CD4-positive, CD25-positive, alpha-beta regulatory T cell (primary cell): Measurements from ENCODE around the gene RUSC2. TPM values are rescaled to one million over a fixed set of nuclear protein-coding genes. Genes with fewer than 3 reads are reported as not detected.
"Not testable (repeated sequence)": the region's sequence is repeated elsewhere in the genome, so short reads cannot be mapped to it uniquely, and the experiment has no call there.

Experiments
- ATAC-seq, 2 donors: fragments of 150-1000 bp; cut with Tn5 transposase; one replicate each; pipeline ENCODE4 v1.10.0; 2021; ENCODE audit warnings: low read depth in 2 of 2, moderate number of reproducible peaks in 2 of 2, moderate library complexity in 1 of 2
- DNase-seq, 3 donors: peaks; one replicate each; pipeline versions ENCODE4 v3.0.0 to v3.0.0-alpha.2; 2012 to 2022; ENCODE audit warnings: mixed read lengths in 1 of 3
- H3K27ac ChIP-seq: one replicate; pipeline ENCODE4 v1.7.0; 2013; ENCODE audit warnings: mild to moderate bottlenecking, low read length; ENCODE audit not compliant: insufficient read depth, poor library complexity, severe bottlenecking
- H3K27me3 ChIP-seq: one replicate; pipeline ENCODE4 v1.7.0; 2013; ENCODE audit warnings: low read length; ENCODE audit not compliant: control insufficient read depth, insufficient read depth
- H3K36me3 ChIP-seq: one replicate; pipeline ENCODE4 v1.7.0; 2013; ENCODE audit warnings: mild to moderate bottlenecking, low read length, moderate library complexity; ENCODE audit not compliant: control insufficient read depth, insufficient read depth
- H3K4me1 ChIP-seq: 2 replicates; pipeline ENCODE4 v1.7.0; 2013; ENCODE audit warnings: mild to moderate bottlenecking, low read length; ENCODE audit not compliant: insufficient read depth, control insufficient read depth, poor library complexity, severe bottlenecking
- H3K4me3 ChIP-seq: one replicate; pipeline ENCODE4 v1.7.0; 2013; ENCODE audit warnings: low read depth, mild to moderate bottlenecking, low read length, moderate library complexity
- H3K9me3 ChIP-seq, 2 experiments: 1 replicate in 1 of 2; 2 replicates in 1 of 2; pipeline ENCODE4 v1.7.0; 2013; ENCODE audit warnings: low read length in 2 of 2, mild to moderate bottlenecking in 1 of 2, moderate library complexity in 1 of 2; ENCODE audit not compliant: control insufficient read depth in 2 of 2
- H3K27ac Mint-ChIP-seq, 3 donors: one replicate each; pipeline ENCODE4 v1.8.0; 2020 to 2022; ENCODE audit warnings: mild to moderate bottlenecking in 3 of 3, mixed read lengths in 3 of 3, moderate library complexity in 2 of 3
- H3K27me3 Mint-ChIP-seq: one replicate; pipeline ENCODE4 v1.8.0; 2022; ENCODE audit warnings: mild to moderate bottlenecking, mixed read lengths
- H3K36me3 Mint-ChIP-seq: one replicate; pipeline ENCODE4 v1.8.0; 2020; ENCODE audit warnings: mixed read lengths
- H3K4me1 Mint-ChIP-seq, 4 donors: one replicate each; pipeline ENCODE4 v1.8.0; 2020 to 2022; ENCODE audit warnings: mixed read lengths in 4 of 4, mild to moderate bottlenecking in 1 of 4
- H3K4me3 Mint-ChIP-seq, 4 donors: one replicate each; pipeline ENCODE4 v1.8.0; 2020 to 2022; ENCODE audit warnings: mild to moderate bottlenecking in 4 of 4, mixed read lengths in 4 of 4, moderate library complexity in 3 of 4
- H3K9me3 Mint-ChIP-seq, 7 donors: one replicate each; pipeline ENCODE4 v1.8.0; 2020 to 2022; ENCODE audit warnings: mixed read lengths in 7 of 7, mild to moderate bottlenecking in 3 of 7, moderate library complexity in 2 of 7
- polyA plus RNA-seq, 4 donors: library from polyadenylated mRNA; unstranded; fragments of 300-500 nt; fragmentation: Illumina TruSeq; gene quantifications; one replicate each; pipeline ENCODE4 v1.2.3, GENCODE V29; 2021
- total RNA-seq: library from RNA; stranded (reverse); gene quantifications from one replicate; pipeline ENCODE4 v1.2.3, GENCODE V29; 2022

Gene RUSC2
- total and polyA plus RNA-seq, 5 donors from 2014 or later = 0.12 to 0.42 TPM; not detected in 3

DNA sequence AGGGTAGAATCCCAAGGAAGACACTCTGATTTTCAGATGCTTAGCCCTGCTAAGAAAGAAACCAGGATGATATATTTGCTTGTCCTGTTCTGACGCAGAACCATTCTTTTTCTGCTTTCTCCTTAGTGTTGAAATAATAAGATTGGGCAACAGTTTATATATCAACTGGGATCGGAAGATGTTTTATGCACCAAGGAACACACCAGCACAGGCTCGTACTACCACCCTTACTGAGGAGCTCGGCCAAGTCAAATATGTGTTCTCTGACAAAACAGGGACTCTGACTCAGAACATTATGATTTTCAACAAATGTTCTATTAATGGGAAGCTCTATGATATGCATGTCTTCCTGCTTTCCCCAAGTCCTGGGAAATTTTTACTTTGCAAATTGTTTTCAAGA is 19.0 kb upstream of the RUSC2 start:
- no peak overlapping the region for H3K4me3 ChIP-seq
- no peak overlapping the region for H3K27ac ChIP-seq
- H3K4me1 ChIP-seq = no peaks in the 10 kb centered on the region
- DNase-seq (no peak), ATAC-seq (no peak)
- no peaks in the 10 kb centered on the region for H3K9me3 ChIP-seq
- no peak overlapping the region for H3K27ac Mint-ChIP-seq
- no peaks in the 10 kb centered on the region for H3K36me3 ChIP-seq
- no peaks in the 10 kb centered on the region for H3K36me3 Mint-ChIP-seq
- H3K27me3 ChIP-seq = peaks cover 34% of the 10 kb centered on the region
- no peaks in the 10 kb centered on the region for H3K9me3 Mint-ChIP-seq
- peaks cover 53% of the 10 kb centered on the region for H3K27me3 Mint-ChIP-seq
- no peak overlapping the region for H3K4me3 Mint-ChIP-seq
- H3K4me1 Mint-ChIP-seq = no peaks in the 10 kb centered on the region

DNA sequence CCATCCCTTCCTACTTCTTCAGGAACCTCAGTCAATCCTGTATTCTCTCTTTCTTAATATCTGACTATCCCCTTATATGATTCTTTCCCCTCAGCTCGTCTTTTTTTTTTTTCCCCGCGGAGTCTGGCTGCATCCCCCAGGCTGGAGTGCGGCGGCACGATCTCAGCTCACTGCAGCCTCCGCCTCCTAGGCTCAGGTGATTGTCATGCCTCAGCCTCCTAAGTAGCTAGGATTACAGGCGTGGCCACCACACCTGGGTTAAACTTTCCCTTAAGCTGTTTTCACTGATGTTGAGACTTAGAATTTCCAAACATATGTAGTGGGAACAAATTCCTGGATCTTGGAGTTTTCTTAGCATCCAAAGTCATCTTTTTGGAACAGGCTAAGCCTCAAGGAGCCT is 13.3 kb upstream of the RUSC2 start:
- H3K4me1 ChIP-seq = no peaks in the 10 kb centered on the region
- peak overlapping the region in 1 of 3 donors; percentile 70 for H3K27ac Mint-ChIP-seq
- H3K9me3 ChIP-seq = no peaks in the 10 kb centered on the region

DNA sequence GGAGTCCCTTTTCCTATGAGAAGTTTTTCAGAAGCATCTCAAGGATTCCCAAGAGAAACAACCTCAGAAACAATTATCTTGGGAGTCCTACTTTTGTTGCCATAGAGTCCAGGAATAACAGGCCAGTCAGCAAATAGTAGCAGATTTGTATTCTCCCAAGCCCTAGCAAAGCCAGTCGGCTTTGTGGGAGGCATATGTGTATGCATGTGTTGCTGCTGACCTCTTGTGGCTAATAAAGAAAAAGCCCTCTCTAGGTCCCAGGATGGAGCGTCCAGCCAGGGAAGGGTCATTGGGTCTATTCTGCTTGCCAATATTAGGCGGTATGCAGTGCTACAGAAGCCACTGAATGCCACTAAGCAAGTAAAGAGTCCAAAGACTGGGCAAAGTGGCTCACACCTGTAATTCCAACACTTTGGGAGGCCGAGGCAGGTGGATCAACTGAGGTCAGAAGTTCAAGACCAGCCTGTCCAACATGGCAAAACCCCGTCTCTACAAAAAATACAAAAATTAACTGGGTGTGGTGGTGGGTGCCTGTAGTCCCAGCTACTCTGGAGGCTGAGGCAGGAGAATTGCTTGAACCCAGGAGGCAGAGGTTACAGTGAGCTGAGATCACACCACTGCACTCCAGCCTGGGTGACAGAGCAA is 12.6 kb upstream of the RUSC2 start:
- not testable (repeated sequence) for H3K27ac ChIP-seq, H3K9me3 ChIP-seq, H3K36me3 ChIP-seq, H3K36me3 Mint-ChIP-seq, H3K4me1 ChIP-seq, H3K27ac Mint-ChIP-seq, H3K4me3 Mint-ChIP-seq, H3K9me3 Mint-ChIP-seq, H3K4me1 Mint-ChIP-seq, H3K4me3 ChIP-seq
- ATAC-seq (peak in 1 of 2 donors; percentile 62), DNase-seq (peak in 2 of 3 donors; percentile 22 to 52)
- peaks cover 27% of the 10 kb centered on the region for H3K27me3 ChIP-seq
- peaks cover 42% of the 10 kb centered on the region for H3K27me3 Mint-ChIP-seq

More for the DNA sequence above, 13.3 kb upstream of the RUSC2 start:
- Mint-ChIP-seq H3K36me3 (no peaks in the 10 kb centered on the region), H3K4me3 (no peak overlapping the region), H3K9me3 (no peaks in the 10 kb centered on the region), H3K27me3 (peaks cover 42% of the 10 kb centered on the region), H3K4me1 (no peaks in the 10 kb centered on the region)
- no peak for ATAC-seq
- Histone ChIP-seq H3K4me3 (no peak overlapping the region), H3K27me3 (peaks cover 27% of the 10 kb centered on the region), H3K27ac (no peak overlapping the region), H3K36me3 (no peaks in the 10 kb centered on the region)
- no peak for DNase-seq

DNA sequence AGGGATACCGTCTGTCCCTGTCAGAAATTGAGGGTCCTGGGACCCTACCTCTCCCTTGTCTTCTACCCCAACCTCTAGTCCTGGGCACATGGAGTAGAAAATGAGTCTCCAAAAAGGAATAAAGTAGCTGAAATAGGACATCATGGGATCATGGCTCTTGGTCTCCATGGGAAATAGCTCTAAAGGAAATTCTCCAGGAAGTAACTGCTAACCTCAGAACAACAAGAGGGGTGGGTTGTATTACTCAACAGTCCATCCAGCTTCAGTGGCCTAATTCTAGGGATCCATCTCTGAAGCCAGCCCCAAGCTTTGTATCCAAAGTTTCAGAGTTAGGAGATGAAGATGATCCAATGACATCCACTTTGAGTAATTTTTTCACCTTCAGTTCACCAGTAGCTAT is 11.0 kb upstream of the RUSC2 start:
- no peaks in the 10 kb centered on the region for H3K36me3 ChIP-seq
- no peak overlapping the region for H3K27ac ChIP-seq
- H3K4me1 Mint-ChIP-seq = no peaks in the 10 kb centered on the region
- no peaks in the 10 kb centered on the region for H3K9me3 Mint-ChIP-seq
- no peak overlapping the region for H3K4me3 Mint-ChIP-seq
- H3K27ac Mint-ChIP-seq = no peak overlapping the region
- H3K4me3 ChIP-seq = no peak overlapping the region
- no peaks in the 10 kb centered on the region for H3K36me3 Mint-ChIP-seq
- peaks cover 22% of the 10 kb centered on the region for H3K27me3 ChIP-seq
- no peaks in the 10 kb centered on the region for H3K9me3 ChIP-seq
- no peaks in the 10 kb centered on the region for H3K4me1 ChIP-seq
- ATAC-seq (no peak), DNase-seq (no peak)
- peaks cover 34% of the 10 kb centered on the region for H3K27me3 Mint-ChIP-seq

DNA sequence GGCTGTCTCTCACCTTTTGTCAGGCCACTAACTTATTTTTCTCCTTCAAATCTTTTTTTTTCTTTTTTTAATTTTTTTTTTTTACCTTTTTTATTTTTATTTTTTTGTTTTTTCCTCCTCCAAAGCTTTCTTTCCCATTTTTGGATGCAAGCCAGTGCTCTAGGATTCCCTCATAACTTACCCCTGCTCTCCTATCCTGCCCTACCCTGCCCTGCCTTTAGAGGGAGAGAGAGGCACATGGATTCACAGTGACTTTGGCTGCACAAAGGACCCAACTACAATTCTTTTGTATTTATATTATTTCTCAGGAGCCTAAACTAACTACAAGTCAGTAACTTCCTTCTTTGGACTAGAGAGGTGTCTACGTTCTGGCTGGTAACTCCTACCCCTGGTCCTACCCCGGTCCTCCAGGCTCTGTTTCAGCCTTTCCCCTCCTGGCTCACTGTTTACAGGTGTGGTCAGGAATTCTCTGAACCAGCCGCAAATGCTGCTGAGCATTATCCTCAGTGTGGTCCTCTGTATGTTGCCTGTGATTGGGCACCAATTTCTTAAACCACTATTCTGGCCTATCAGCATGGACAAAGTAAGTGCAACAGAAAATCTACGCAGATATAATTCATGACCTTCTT is 8.4 kb upstream of the RUSC2 start:
- Histone ChIP-seq H3K27ac (no peak overlapping the region), H3K27me3 (peaks cover 9% of the 10 kb centered on the region), H3K4me3 (no peak overlapping the region), H3K9me3 (no peaks in the 10 kb centered on the region), H3K36me3 (no peaks in the 10 kb centered on the region), H3K4me1 (no peaks in the 10 kb centered on the region)
- H3K36me3 Mint-ChIP-seq = no peaks in the 10 kb centered on the region
- DNase-seq = peak in 1 of 3 donors; percentile 26
- peaks cover 0 to 2% (median 0%) of the 10 kb centered on the region in 7 donors for H3K9me3 Mint-ChIP-seq
- peaks cover 14% of the 10 kb centered on the region for H3K27me3 Mint-ChIP-seq
- ATAC-seq = no peak
- no peak overlapping the region for H3K27ac Mint-ChIP-seq
- H3K4me1 Mint-ChIP-seq = no peaks in the 10 kb centered on the region
- no peak overlapping the region for H3K4me3 Mint-ChIP-seq

DNA sequence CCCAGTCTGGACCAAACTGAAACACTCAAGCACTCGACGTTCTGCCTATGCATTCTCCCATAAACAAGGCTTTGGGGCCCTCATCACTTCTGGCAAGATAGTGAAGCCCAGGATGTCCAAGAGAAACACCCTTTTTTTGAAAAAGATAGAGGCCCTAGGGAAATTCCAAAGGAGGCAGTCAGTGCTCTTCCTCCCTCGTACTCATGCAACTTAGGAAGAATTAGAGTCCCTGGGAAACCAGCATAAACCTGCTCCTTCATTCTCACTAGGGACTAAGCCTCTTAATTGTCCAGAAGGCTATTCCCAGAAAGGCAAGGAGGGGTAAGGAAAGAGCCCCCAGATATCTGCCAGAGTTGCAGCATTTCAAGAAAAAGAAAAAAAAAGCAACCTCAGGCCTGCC is 7.8 kb upstream of the RUSC2 start:
- no peaks in the 10 kb centered on the region for H3K9me3 ChIP-seq
- no peaks in the 10 kb centered on the region for H3K36me3 ChIP-seq
- no peaks in the 10 kb centered on the region for H3K4me1 ChIP-seq
- Mint-ChIP-seq H3K36me3 (no peaks in the 10 kb centered on the region), H3K4me3 (no peak overlapping the region), H3K4me1 (no peaks in the 10 kb centered on the region), H3K27ac (no peak overlapping the region), H3K27me3 (peaks cover 13% of the 10 kb centered on the region), H3K9me3 (peaks cover 0 to 2% (median 0%) of the 10 kb centered on the region in 7 donors)
- ATAC-seq (no peak), DNase-seq (no peak)
- H3K4me3 ChIP-seq = no peak overlapping the region
- no peak overlapping the region for H3K27ac ChIP-seq
- H3K27me3 ChIP-seq = peaks cover 5% of the 10 kb centered on the region

DNA sequence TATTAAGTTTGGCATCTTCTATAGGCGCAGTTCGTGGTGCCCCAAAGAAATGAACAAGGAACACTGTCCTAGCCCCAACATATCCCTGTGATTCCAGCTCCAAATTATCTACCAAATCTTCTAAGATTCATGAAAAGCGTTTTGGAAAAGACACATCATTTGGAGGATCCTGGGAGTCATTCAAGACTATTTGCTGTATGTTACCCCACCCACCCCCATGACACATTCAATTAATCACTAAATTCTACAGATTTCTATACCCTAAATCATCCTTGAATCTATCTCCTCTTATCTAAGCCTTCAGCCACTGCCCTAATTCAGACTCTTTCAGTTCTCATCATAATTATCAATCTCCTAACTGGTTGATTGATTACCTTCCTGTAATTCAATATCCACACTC is 5.5 kb upstream of the RUSC2 start:
- Mint-ChIP-seq H3K27ac (peak overlapping the region in 1 of 3 donors; percentile 65), H3K27me3 (peaks cover 24% of the 10 kb centered on the region), H3K9me3 (peaks cover 0 to 4% (median 0%) of the 10 kb centered on the region in 7 donors), H3K36me3 (no peaks in the 10 kb centered on the region), H3K4me3 (no peak overlapping the region), H3K4me1 (peaks cover 0 to 5% (median 2%) of the 10 kb centered on the region in 4 donors)
- Histone ChIP-seq H3K27ac (no peak overlapping the region), H3K9me3 (no peaks in the 10 kb centered on the region), H3K4me1 (peaks cover 3% of the 10 kb centered on the region), H3K36me3 (no peaks in the 10 kb centered on the region), H3K4me3 (no peak overlapping the region), H3K27me3 (peaks cover 8% of the 10 kb centered on the region)
- no peak for ATAC-seq
- DNase-seq = no peak

DNA sequence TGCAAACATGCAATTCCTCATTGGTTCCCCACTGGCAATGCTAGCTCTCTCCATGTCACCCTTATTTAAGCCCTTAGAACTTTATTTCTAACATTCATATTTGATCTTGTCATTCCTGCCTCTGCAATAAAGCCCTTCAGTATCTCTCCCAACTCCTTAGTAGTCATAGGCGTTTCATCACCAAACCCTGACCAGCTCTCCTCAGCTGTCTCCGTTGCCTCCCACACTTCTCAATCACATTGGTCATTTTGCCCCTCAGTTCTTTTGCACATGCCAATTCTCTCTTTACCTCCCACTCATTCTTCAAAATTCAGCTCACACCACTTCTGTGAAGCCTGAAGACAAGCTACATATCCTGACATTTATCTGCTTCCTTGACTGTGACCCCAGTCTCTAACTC is 2.8 kb upstream of the RUSC2 start:
- H3K27me3 ChIP-seq = peaks cover 13% of the 10 kb centered on the region
- H3K27ac ChIP-seq = no peak overlapping the region
- H3K27ac Mint-ChIP-seq = peak overlapping the region in 1 of 3 donors; percentile 28
- H3K9me3 ChIP-seq = no peaks in the 10 kb centered on the region
- peaks cover 15% of the 10 kb centered on the region for H3K4me1 ChIP-seq
- no peak overlapping the region for H3K4me3 ChIP-seq
- peaks cover 0 to 21% (median 9%) of the 10 kb centered on the region in 4 donors for H3K4me1 Mint-ChIP-seq
- peaks cover 46% of the 10 kb centered on the region for H3K27me3 Mint-ChIP-seq
- ATAC-seq (no peak), DNase-seq (no peak)
- peaks cover 0 to 4% (median 0%) of the 10 kb centered on the region in 7 donors for H3K9me3 Mint-ChIP-seq
- no peak overlapping the region for H3K4me3 Mint-ChIP-seq
- no peaks in the 10 kb centered on the region for H3K36me3 Mint-ChIP-seq
- H3K36me3 ChIP-seq = no peaks in the 10 kb centered on the region
